CD8-positive, alpha-beta memory T cell (primary cell): ENCODE results near the gene SVIL. TPM values are rescaled to one million over a fixed set of nuclear protein-coding genes. Genes with fewer than 3 reads are reported as not detected.

Experiments
- CTCF ChIA-PET: fragments of 350-600 bp; sonication (Branson Sonifier 250); formaldehyde crosslinking; loops from one replicate; lab custom pipeline; 2021; ENCODE audit warnings: antibody characterized with exemption; lab: Charles Lee
- POLR2A ChIA-PET: fragments of 350-600 bp; sonication (Branson Sonifier 250); formaldehyde crosslinking; loops from one replicate; lab custom pipeline; 2021; ENCODE audit warnings: antibody characterized with exemption; lab: Charles Lee
- DNase-seq, 5 donors: peaks; one replicate each; pipeline versions ENCODE4 v3.0.0 to v3.0.0-alpha.2; 2020 to 2022; ENCODE audit warnings: mixed read lengths in 1 of 5
- H3K27ac ChIP-seq: one replicate; pipeline ENCODE4 v1.7.0; 2013; ENCODE audit warnings: low read depth, mild to moderate bottlenecking, low read length, moderate library complexity
- H3K27me3 ChIP-seq: 2 replicates; pipeline ENCODE4 v1.7.0; 2013; ENCODE audit warnings: low read length, mild to moderate bottlenecking; ENCODE audit not compliant: insufficient read depth, poor library complexity, severe bottlenecking
- H3K36me3 ChIP-seq: 2 replicates; pipeline ENCODE4 v1.7.0; 2013; ENCODE audit warnings: mild to moderate bottlenecking, low read length, moderate library complexity; ENCODE audit not compliant: insufficient read depth
- H3K4me1 ChIP-seq: 2 replicates; pipeline ENCODE4 v1.7.0; 2013; ENCODE audit warnings: mild to moderate bottlenecking, low read length, moderate library complexity; ENCODE audit not compliant: insufficient read depth
- H3K4me3 ChIP-seq: 2 replicates; pipeline ENCODE4 v1.7.0; 2013; ENCODE audit warnings: mild to moderate bottlenecking, low read length
- H3K9me3 ChIP-seq: 2 replicates; pipeline ENCODE4 v1.7.0; 2013; ENCODE audit warnings: mild to moderate bottlenecking, low read length
- H3K27ac Mint-ChIP-seq, 8 donors: one replicate each; pipeline ENCODE4 v1.8.0; 2020 to 2021; ENCODE audit warnings: mixed read lengths in 8 of 8, mild to moderate bottlenecking in 6 of 8, inconsistent platforms in 3 of 8, moderate library complexity in 3 of 8
- H3K27me3 Mint-ChIP-seq, 2 donors: one replicate each; pipeline ENCODE4 v1.8.0; 2020 to 2021; ENCODE audit warnings: mixed read lengths in 2 of 2, mild to moderate bottlenecking in 1 of 2, moderate library complexity in 1 of 2
- H3K36me3 Mint-ChIP-seq, 3 donors: one replicate each; pipeline ENCODE4 v1.8.0; 2020 to 2021; ENCODE audit warnings: mixed read lengths in 3 of 3, inconsistent platforms in 1 of 3, mild to moderate bottlenecking in 1 of 3
- H3K4me1 Mint-ChIP-seq, 3 donors: one replicate each; pipeline ENCODE4 v1.8.0; 2020 to 2021; ENCODE audit warnings: mixed read lengths in 3 of 3, inconsistent platforms in 1 of 3, mild to moderate bottlenecking in 1 of 3
- H3K4me3 Mint-ChIP-seq, 7 donors: one replicate each; pipeline ENCODE4 v1.8.0; 2020 to 2021; ENCODE audit warnings: mixed read lengths in 7 of 7, mild to moderate bottlenecking in 6 of 7, moderate library complexity in 4 of 7, inconsistent platforms in 2 of 7
- H3K9me3 Mint-ChIP-seq, 5 donors: one replicate each; pipeline ENCODE4 v1.8.0; 2020 to 2022; ENCODE audit warnings: mixed read lengths in 5 of 5, mild to moderate bottlenecking in 3 of 5, moderate library complexity in 2 of 5, inconsistent platforms in 1 of 5
- polyA plus RNA-seq: library from polyadenylated mRNA; unstranded; fragments of 300-500 nt; fragmentation: Illumina TruSeq; gene quantifications from one replicate; pipeline ENCODE4 v1.2.3, GENCODE V29; 2021
- total RNA-seq, 2 experiments: library from RNA; stranded (reverse); gene quantifications; one replicate each; pipeline ENCODE4 v1.2.3, GENCODE V29; 2021

SVIL gene
- total RNA-seq (1 to 10 TPM; 4.2 to 5.9 TPM), polyA plus RNA-seq (9.2 TPM)

DNA sequence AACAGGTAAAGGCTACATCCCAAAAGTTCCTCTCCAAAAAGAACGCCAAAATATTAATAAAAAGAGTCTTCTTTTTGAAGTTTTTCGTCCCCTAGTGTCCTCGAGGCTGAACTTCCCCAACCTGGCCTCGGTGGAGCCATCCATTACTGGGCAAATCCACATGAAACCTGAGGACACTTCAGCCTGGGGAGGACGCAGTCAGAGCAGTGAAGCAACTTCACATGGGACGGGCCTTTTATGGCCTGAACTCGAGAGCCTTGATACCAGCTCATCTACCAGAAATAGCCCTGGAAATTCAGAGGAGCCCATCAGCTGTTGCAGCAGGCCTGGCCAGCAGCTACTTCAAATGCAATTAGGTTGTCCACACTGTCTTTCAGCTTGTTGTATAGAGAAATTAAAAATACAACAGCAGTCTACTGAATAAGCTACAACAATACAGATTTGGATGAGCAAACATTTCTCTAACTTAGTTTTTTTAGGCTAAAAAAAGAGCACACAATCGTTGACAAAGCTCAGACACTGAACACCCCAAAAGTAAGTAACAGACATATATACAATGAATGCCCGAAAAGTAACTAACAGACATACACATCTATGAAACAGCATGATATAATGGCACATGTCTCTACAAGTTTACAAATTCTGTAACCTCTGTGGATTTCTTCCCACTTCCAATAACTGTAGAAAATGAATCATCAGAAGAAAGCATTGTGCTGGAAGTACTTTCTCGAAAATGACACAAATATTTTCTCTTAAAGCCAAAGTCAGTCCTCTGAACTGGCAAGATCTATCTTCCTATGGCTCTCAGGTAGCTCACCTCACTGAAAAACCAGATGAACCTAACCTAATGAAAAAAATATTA lies at the start of gene SVIL:
Gene SVIL, minus strand, starts transcription at position 208 of the 862 bp plus-strand sequence. CDS start 79,913 bp downstream, outside the sequence.
- Histone ChIP-seq H3K27me3 (no peaks in the 10 kb centered on the region), H3K4me1 (peaks cover 27% of the 10 kb centered on the region), H3K36me3 (no peaks in the 10 kb centered on the region), H3K27ac (no peak within 1 kb of the TSS), H3K4me3 (no peak within 1 kb of the TSS), H3K9me3 (no peaks in the 10 kb centered on the region)
- Mint-ChIP-seq H3K4me1 (peaks cover 34 to 44% (median 41%) of the 10 kb centered on the region in 3 donors), H3K4me3 (peak within 1 kb of the TSS; percentile 39 to 77 (median 54)), H3K27ac (peak within 1 kb of the TSS; percentile 30 to 95 (median 90)), H3K36me3 (peaks cover 0 to 2% (median 0%) of the 10 kb centered on the region in 3 donors), H3K27me3 (peaks cover 0 to 3% of the 10 kb centered on the region in 2 donors), H3K9me3 (no peaks in the 10 kb centered on the region)
- POLR2A ChIA-PET = interaction anchor here (0.6 kb wide), 1 partner anchor 47 kb away, joined by 4 read pairs; no protein-coding TSS in a partner anchor
- CTCF ChIA-PET = interaction anchor here (0.9 kb wide), 1 partner anchor 13 kb away, joined by 4 read pairs; no protein-coding TSS in a partner anchor
- DNase-seq = no peak

DNA sequence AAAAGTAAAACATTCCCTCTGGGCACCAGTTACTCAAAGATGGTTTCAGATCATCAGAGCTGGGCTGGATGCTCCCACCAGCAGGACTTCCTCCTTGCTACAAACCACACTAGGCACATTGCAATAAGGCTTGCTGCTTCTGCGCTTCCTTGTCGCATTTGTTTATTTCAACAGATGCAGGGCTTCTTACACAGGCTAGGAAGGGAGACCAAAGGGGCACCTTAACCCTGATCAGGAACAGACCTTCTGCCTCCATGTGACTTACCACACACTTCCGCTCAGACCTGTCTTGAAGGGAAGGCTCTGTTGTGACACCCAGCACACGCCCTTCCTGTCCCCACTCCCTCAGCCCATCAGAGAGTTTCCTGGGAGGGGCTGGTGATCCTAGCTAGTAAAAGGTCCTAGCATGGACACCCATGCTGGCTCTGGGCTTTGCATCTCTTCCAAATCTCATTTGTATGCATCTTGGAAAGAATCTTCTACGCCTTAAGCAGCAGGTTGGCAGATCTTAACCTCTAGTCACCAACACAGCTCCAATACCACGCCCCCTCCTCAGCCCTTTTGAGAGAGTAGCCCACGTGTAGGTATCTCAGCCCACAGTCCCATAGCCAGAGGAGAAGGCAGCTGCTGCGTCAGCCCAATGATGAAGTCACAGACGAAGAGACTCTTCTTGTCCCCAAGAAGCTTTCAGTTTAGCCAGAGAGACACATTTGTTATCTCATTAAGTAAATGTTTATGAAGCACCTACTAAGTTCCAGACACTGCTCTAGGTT lies 47.1 kb upstream of the SVIL start:
- Histone ChIP-seq H3K4me3 (peak overlapping the region; percentile 27), H3K36me3 (no peaks in the 10 kb centered on the region), H3K4me1 (peaks cover 68% of the 10 kb centered on the region), H3K27me3 (no peaks in the 10 kb centered on the region), H3K9me3 (no peaks in the 10 kb centered on the region), H3K27ac (no peak overlapping the region)
- peaks cover 0 to 6% (median 3%) of the 10 kb centered on the region in 5 donors for H3K9me3 Mint-ChIP-seq
- peak overlapping the region; percentile 34 to 86 (median 80) for H3K4me3 Mint-ChIP-seq
- peaks cover 86 to 96% (median 87%) of the 10 kb centered on the region in 3 donors for H3K4me1 Mint-ChIP-seq
- H3K27ac Mint-ChIP-seq = peak overlapping the region; percentile 90 to 99 (median 97)
- H3K36me3 Mint-ChIP-seq = peaks cover 0 to 17% (median 2%) of the 10 kb centered on the region in 3 donors
- CTCF ChIA-PET = interaction anchor here (0.8 to 2.0 kb wide), 4 partner anchors 17 to 54 kb away, joined by 3 to 4 read pairs (median 4); no protein-coding TSS in a partner anchor
- no peaks in the 10 kb centered on the region for H3K27me3 Mint-ChIP-seq
- POLR2A ChIA-PET = interaction anchor here (0.7 kb wide), 1 partner anchor 47 kb away, joined by 4 read pairs; the partner anchor contains the start of gene SVIL
- peak; percentile 46 to 82 (median 78) for DNase-seq

GRCh38 chr10:29680091-29680490 lies 45.3 kb upstream of the SVIL start:
- DNase-seq = no peak
- POLR2A ChIA-PET = no interaction called here
- H3K36me3 ChIP-seq = no peaks in the 10 kb centered on the region
- no peak overlapping the region for H3K27ac ChIP-seq
- peak overlapping the region; percentile 19 for H3K4me3 ChIP-seq
- peaks cover 0 to 1% of the 10 kb centered on the region in 2 donors for H3K27me3 Mint-ChIP-seq
- H3K9me3 Mint-ChIP-seq = peaks cover 9 to 12% (median 10%) of the 10 kb centered on the region in 5 donors
- CTCF ChIA-PET = no interaction called here
- peak overlapping the region; percentile 74 to 99 (median 97) for H3K27ac Mint-ChIP-seq
- no peaks in the 10 kb centered on the region for H3K27me3 ChIP-seq
- H3K4me1 ChIP-seq = peaks cover 71% of the 10 kb centered on the region
- H3K4me1 Mint-ChIP-seq = peaks cover 88 to 93% (median 91%) of the 10 kb centered on the region in 3 donors
- H3K4me3 Mint-ChIP-seq = peak overlapping the region in 5 of 7 donors; percentile 45 to 83 (median 55)
- peaks cover 4 to 28% (median 5%) of the 10 kb centered on the region in 3 donors for H3K36me3 Mint-ChIP-seq
- no peaks in the 10 kb centered on the region for H3K9me3 ChIP-seq

GRCh38 chr10:29676732-29677131 lies 42.0 kb upstream of the SVIL start:
- H3K27me3 Mint-ChIP-seq = peaks cover 0 to 5% of the 10 kb centered on the region in 2 donors
- H3K27ac Mint-ChIP-seq = peak overlapping the region in 1 of 8 donors; percentile 51
- H3K4me1 ChIP-seq = peaks cover 52% of the 10 kb centered on the region
- no peak for DNase-seq
- H3K9me3 ChIP-seq = no peaks in the 10 kb centered on the region
- H3K4me1 Mint-ChIP-seq = peaks cover 62 to 65% (median 63%) of the 10 kb centered on the region in 3 donors
- POLR2A ChIA-PET = no interaction called here
- H3K27me3 ChIP-seq = no peaks in the 10 kb centered on the region
- H3K36me3 ChIP-seq = no peaks in the 10 kb centered on the region
- peaks cover 4 to 29% (median 8%) of the 10 kb centered on the region in 3 donors for H3K36me3 Mint-ChIP-seq
- no peak overlapping the region for H3K27ac ChIP-seq
- no peak overlapping the region for H3K4me3 ChIP-seq
- H3K4me3 Mint-ChIP-seq = no peak overlapping the region
- CTCF ChIA-PET = interaction anchor here (1.8 kb wide), 1 partner anchor 19 kb away, joined by 4 read pairs; no protein-coding TSS in a partner anchor
- peaks cover 3 to 15% (median 11%) of the 10 kb centered on the region in 5 donors for H3K9me3 Mint-ChIP-seq

DNA sequence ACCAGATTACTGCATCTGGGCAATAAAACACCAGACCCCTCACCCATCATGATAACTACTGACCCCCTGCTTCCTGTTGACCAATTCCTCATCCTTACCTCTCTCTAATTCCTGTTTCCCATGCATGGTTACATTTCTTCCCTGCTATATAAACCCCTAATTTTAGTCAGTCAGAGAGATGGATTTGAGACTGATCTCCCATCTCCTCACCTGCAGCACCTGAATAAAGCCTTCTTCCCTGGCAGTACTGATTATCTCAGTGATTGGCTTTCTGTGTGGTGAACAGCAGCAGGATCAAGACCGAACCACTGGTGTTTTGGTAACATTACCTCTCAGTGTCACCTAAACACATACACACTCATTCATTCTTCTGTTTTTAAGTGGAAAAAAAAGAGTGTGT lies 41.2 kb upstream of the SVIL start:
- H3K4me3 ChIP-seq = no peak overlapping the region
- POLR2A ChIA-PET = no interaction called here
- peak overlapping the region in 2 of 7 donors; percentile 6 to 54 for H3K4me3 Mint-ChIP-seq
- peak overlapping the region in 4 of 8 donors; percentile 14 to 80 (median 56) for H3K27ac Mint-ChIP-seq
- no peaks in the 10 kb centered on the region for H3K27me3 ChIP-seq
- no peaks in the 10 kb centered on the region for H3K36me3 ChIP-seq
- peaks cover 45% of the 10 kb centered on the region for H3K4me1 ChIP-seq
- peaks cover 0 to 5% of the 10 kb centered on the region in 2 donors for H3K27me3 Mint-ChIP-seq
- H3K36me3 Mint-ChIP-seq = peaks cover 4 to 32% (median 9%) of the 10 kb centered on the region in 3 donors
- H3K9me3 ChIP-seq = no peaks in the 10 kb centered on the region
- peaks cover 54 to 57% (median 56%) of the 10 kb centered on the region in 3 donors for H3K4me1 Mint-ChIP-seq
- DNase-seq = no peak
- H3K9me3 Mint-ChIP-seq = peaks cover 3 to 15% (median 11%) of the 10 kb centered on the region in 5 donors
- CTCF ChIA-PET = no interaction called here
- no peak overlapping the region for H3K27ac ChIP-seq

GRCh38 chr10:29671968-29672367 lies 37.2 kb upstream of the SVIL start:
- ChIA-PET POLR2A (no interaction called here), CTCF (no interaction called here)
- H3K9me3 Mint-ChIP-seq = peaks cover 3 to 15% (median 9%) of the 10 kb centered on the region in 5 donors
- Histone ChIP-seq H3K4me1 (peaks cover 7% of the 10 kb centered on the region), H3K4me3 (no peak overlapping the region), H3K27me3 (no peaks in the 10 kb centered on the region), H3K27ac (no peak overlapping the region), H3K9me3 (no peaks in the 10 kb centered on the region), H3K36me3 (no peaks in the 10 kb centered on the region)
- H3K27ac Mint-ChIP-seq = no peak overlapping the region
- no peak overlapping the region for H3K4me3 Mint-ChIP-seq
- H3K27me3 Mint-ChIP-seq = peaks cover 0 to 5% of the 10 kb centered on the region in 2 donors
- no peak for DNase-seq
- H3K36me3 Mint-ChIP-seq = peaks cover 4 to 51% (median 13%) of the 10 kb centered on the region in 3 donors
- H3K4me1 Mint-ChIP-seq = peaks cover 17 to 25% (median 18%) of the 10 kb centered on the region in 3 donors

- CTCF ChIA-PET = no interaction called here
- H3K9me3 Mint-ChIP-seq = peaks cover 3 to 15% (median 9%) of the 10 kb centered on the region in 5 donors
- peaks cover 0 to 5% of the 10 kb centered on the region in 2 donors for H3K27me3 Mint-ChIP-seq
- POLR2A ChIA-PET = no interaction called here
- no peaks in the 10 kb centered on the region for H3K27me3 ChIP-seq
- H3K4me3 Mint-ChIP-seq = no peak overlapping the region
- DNase-seq = no peak
- H3K27ac ChIP-seq = no peak overlapping the region
- no peaks in the 10 kb centered on the region for H3K36me3 ChIP-seq
- no peak overlapping the region for H3K4me3 ChIP-seq
- H3K4me1 Mint-ChIP-seq = peaks cover 15 to 22% (median 16%) of the 10 kb centered on the region in 3 donors
- H3K4me1 ChIP-seq = peaks cover 4% of the 10 kb centered on the region
- H3K9me3 ChIP-seq = no peaks in the 10 kb centered on the region
- peaks cover 4 to 48% (median 13%) of the 10 kb centered on the region in 3 donors for H3K36me3 Mint-ChIP-seq
- no peak overlapping the region for H3K27ac Mint-ChIP-seq
Observed at GRCh38 chr10:29671228-29671780, 36.5 kb upstream of the SVIL start.
